AG20443 (cell line): ENCODE measurements around the gene SYT14.
"Not testable (repeated sequence)": the region's sequence is repeated elsewhere in the genome, so short reads cannot be mapped to it uniquely, and the experiment has no call there.

ENCODE experiments used
- DNase-seq: peaks from one replicate; pipeline ENCODE4 v3.0.0; 2012; ENCODE audit warnings: low spot score, mixed read lengths

The SYT14 gene

DNA sequence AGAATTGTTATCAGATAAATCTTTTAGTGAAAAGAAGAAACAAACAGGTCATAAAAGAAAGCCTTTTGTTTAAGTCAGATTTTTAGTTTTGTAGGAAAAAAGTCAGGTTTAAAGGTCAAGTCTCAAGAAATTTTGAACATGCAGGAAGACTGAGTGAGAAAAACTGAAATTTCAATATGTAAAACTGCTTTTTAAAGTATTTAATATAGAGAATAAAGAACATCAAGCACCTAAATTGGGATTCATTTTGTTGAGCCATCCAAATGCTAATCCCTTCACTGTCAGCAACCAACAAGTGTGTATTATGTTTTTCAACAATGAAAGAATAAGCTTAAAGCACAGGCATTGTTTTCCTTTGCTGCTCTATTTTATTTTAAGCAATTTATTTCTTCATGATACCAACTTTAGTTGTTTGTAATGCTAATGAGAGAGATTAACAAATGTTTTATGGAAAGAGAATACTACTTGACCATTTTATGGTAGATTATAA, 179.7 kb downstream of the SYT14 start:
- no peak for DNase-seq

DNA sequence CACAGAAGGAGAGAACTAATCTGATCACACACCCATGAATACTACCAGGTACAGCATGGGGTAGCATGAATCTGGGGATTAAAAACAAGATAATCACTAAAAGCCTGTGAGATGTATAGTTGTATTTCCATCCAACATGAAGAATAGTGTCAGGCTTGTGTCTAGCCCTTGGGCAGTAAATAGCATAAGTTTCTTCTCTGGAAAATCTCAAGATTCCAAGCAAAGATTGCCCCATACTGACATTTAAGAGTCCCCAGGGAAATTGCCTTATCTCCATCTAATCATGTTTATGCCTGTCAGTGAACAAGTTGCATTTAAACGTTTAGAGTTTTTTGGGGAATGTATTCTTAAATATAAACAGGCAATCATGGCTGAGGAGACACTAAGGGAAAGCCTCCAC, 185.4 kb downstream of the SYT14 start:
- DNase-seq, result no peak

DNA sequence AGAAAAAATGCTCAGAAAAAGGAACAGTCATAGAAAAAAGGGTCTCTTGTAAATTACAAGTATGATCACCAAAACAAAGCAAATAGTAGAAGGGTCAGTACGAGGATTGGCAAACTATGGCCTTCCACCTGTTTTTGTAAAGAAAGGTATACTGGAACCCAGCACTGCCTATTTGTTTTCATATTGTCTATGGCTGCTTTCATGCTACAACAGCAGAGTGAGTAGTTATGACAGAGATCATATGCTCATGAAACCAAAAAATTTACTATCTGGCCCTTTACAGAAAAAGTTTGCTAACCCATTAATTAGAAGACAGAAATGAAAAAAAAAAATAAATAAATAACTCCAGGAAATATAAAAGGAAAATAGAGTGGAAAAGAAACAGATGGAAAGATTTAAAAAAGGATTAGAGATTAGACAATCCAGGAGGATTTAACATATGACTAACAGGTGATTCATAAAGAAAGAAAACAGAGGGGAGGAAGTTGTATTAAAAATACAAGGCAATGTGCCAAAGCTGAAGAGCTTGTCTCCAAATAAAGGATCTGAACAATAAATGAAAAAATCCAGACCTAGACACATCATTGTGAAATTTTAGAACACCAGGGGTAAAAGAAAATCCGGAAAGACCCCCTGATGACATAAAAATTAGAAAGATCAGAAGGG, 186.0 kb downstream of the SYT14 start:
- peak; percentile 15 for DNase-seq

DNA sequence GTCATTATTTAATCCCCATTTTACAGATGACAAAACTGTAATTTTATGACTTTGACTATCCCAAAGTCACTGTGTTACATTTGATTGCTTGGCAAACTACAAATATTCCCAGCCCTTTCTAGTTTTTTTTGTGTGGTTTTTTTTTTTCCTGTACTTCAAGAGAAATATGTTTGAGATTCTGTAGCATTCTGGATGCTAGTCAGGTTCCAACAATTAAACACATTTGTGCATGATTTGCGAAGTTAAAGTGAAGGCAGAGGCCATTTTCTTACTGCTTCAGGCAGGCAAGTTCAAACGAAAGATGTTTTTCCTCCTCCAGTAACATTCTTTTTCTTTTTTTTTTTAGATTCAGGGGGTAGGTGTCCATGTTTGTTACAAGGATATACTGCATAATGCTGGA, 186.7 kb downstream of the SYT14 start:
- DNase-seq, result no peak

DNA sequence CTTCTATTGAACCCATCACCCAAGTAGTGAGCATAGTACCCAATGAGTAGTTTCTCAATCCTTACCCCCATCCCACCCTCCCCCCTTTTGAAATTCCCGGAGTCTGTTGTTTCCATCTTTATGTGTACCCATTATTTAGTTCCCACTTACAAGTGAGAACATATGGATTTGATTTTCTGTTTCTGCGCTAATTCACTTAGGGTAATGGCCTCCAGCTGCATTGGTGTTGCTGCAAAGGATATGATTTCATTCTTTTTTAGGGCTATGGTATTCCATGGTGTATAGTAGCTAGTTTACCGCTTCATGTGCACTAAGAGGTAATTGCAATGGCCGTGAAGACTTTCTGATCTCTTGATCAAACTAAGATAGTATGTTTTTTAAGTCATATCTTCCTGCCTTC, 187.1 kb downstream of the SYT14 start:
- no peak for DNase-seq

- no peak for DNase-seq
These were observed 191.1 kb downstream of the SYT14 start for GRCh38 chr1:210129092-210129491.

DNA sequence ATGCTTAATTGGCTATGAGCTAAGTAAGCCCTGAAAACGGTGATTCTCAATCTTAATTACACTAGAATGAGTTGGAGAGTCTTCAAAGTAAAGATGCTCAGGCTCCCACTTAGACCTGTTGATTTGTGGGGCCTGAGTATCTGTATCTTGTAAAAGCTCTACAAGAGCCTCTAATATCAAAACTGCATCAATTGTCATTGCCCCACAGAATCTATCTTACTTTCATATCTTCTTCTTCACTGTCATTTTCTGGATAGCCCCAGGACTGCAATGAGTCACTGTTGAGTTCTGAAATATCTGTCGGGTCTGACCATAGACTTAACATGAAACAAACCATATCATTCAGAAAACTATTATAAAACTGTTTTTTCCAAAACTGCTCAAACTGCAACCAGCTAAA, 191.7 kb downstream of the SYT14 start:
- DNase-seq, result no peak

GRCh38 chr1:210132582-210132981, 194.6 kb downstream of the SYT14 start:
- DNase-seq, result peak; percentile 42

DNA sequence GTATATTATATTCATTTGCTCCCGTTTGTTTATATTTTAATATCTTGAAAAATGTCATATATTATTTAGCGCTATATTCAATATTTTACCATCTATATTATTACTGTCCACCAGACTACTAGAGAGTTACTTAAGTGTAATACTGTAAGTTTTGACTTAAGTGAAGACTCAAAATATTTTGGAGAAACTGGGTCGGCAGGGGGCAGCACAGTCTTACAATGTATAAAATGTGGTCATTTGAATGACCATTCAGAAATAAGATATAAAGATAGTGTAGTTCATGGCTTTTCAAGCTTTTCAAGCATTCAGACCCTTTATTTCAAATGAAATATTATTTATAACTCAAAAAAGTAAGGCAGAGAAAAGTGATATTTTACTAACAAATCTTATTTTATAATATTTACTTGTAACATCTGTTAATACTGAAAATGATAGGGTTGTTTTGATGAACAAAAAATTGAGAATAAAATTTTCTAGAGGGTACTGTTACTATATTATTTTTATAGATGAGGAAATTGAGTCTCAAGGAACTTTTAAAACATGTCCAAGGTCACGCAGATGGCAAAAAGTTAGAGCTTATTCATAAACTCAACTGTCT, 205.5 kb downstream of the SYT14 start:
- peak; percentile 46 for DNase-seq

DNA sequence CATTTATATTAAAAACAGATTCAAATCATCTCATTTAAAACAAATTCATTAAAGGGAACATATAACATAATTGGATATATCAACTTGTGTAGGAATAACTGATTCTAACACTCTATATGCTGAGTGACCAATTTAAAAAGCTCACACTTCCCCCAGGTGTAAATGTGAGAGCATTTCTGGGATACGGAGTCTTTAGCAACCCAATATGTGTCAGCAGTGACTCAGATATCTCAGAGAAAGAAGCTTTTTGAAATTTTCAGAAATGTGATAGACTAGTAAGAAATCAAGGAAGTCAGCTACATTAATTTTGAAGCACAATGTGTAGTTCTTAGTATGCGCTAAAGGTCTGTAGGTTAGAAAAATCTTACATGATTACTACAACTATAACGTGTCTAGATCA, 206.7 kb downstream of the SYT14 start:
- DNase-seq, result no peak

- DNase-seq, result no peak
These were observed 213.1 kb downstream of the SYT14 start for GRCh38 chr1:210151052-210151672.

DNA sequence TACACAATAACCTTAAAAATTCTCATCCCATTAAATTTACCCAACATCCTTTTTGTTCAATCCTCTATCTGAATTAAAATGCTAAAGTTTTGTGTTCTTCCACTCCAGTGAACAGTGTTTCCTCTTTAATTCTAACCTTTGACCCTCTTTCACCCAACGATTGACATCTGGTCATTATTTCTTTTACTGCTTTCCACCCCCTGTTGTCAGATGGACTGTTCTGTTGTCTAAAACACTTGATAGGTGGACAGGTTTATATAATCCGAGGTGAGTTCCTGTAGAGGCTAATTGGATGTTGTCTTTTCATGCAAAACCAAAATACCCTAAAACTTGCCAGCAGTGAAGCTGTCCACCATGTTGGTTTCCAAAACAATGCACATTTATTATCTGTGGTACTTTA, 221.2 kb downstream of the SYT14 start:
- no peak for DNase-seq

DNA sequence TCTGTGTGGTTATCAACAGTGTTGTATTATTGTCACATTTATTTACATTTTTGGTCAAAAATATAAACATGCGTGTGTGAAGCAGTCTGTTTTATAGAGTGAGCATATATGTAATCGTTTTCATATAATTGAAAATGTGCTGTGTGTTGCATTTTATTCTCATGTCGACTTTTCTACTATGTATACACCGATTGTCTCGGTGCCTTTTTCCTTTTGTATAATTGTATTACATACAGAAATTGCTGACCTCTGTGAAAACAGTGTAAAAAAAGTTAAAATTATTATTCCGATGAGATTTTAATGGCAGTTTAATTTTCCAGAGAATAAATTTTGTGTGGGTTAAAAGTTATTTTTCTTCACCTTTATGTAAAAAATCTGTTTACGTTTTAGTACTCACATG, 232.2 kb downstream of the SYT14 start:
- DNase-seq, result no peak

GRCh38 chr1:210174133-210174532, 236.1 kb downstream of the SYT14 start:
- DNase-seq, result no peak

DNA sequence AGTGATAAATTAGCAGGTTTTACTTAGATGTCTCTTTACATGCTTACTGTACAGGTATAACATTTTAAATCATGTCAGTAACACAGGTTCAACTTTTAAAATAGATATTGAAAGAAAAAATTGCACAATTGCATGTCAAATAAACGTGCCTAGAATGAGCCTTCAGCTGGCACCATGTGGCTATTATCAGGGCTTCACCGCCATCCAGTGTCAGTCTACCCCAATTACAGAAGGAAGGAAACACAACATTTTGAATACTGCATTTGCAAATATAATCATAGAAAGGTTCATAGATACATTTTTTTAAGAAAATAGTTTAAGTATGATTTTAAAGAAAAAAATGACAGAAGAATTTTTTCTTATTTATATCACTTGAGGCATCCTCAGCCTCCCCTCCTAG, 247.0 kb downstream of the SYT14 start:
- no peak for DNase-seq

DNA sequence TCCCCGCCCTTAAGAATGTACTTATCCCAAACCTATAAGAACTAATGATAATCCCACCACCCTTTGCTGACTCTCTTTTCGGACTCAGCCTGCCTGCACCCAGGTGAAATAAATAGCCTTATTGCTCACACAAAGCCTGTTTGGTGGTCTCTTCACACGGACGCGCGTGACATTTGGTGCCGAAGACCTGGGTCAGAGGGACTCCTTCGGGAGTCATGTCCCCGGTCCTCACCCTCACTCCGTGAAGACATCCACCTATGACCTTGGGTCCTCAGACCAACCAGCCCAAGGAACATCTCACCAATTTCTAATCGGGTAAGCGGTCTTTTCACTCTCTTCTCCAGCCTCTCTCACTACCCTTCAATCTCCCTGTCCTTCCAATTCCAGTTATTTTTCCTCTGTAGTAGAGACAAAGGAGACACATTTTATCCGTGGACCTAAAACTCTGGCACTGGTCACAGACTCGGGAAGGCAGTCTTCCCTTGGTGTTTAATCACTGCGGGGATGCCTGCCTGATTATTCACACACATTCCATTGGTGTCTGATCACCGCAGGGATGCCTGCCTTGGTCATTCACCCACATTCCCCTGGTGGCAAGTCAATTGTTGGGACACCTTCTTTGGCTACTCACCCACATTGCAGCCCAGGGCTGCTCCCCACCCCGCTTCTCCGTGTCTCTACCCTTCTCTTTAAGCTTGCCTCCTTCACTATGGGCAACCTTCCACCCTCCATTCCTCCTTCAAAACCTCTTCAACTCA, 250.0 kb downstream of the SYT14 start:
- not testable (repeated sequence) for DNase-seq

GRCh38 chr1:210189426-210189825, 251.4 kb downstream of the SYT14 start:
- DNase-seq, result no peak

DNA sequence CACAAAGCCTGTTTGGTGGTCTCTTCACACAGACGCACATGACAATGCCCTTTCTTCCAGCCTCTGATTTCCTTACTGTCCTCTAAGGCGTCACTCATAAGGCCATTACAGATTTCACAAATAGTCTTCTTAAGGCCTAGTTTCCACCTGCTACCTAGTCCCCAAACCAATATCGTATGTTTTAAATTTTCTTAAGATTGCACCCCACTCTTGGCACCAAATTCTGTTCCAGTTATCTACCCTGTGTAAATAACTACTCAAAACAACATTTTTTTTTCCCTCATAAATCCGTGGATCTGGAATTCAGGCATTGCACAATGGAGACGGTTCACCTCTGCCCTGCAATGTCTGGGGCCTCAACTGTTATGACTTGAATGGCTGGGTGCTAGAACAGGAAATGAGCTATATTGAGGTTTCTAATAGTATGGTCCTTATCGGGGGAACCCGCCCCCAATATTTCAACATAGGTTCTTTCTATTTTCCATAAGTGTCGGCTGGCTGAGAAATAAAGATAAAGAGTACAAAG, 257.7 kb downstream of the SYT14 start:
- DNase-seq, result no peak

DNA sequence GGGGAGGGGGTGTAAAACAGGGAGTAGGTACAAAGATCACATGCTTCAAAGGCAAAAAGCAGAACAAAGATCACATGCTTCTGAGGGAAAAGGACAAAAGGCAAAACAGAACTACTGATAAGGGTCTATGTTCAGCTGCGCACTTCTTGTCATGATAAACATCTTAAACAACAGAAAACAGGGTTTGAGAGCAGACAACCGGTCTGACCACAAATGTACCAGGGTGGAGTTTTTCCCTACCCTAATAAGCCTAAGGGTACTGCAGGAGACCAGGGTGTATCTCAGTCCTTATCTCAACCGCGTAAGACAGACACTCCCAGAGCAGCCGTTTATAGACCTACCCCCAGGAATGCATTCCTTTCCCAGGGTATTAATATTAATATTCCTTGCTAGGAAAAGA, 258.2 kb downstream of the SYT14 start:
- not testable (repeated sequence) for DNase-seq

DNA sequence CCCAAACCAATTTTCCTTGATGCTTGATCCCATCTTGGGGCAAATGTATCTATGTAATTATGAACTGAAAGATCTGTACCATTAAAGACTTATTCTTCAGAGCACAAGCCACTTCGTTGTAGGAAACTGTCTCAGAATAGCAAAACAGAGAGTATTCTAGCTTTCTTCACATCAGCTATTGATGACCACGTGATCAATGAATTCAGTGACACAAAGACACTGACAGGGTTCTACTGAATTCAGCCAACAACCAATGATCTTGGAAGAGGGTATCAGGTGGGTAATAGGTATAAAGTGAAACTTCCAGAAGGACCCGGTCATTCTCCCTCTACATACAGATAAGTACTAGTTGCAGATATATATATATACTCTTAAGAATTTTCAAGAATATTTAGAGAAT, 260.8 kb downstream of the SYT14 start:
- no peak for DNase-seq

DNA sequence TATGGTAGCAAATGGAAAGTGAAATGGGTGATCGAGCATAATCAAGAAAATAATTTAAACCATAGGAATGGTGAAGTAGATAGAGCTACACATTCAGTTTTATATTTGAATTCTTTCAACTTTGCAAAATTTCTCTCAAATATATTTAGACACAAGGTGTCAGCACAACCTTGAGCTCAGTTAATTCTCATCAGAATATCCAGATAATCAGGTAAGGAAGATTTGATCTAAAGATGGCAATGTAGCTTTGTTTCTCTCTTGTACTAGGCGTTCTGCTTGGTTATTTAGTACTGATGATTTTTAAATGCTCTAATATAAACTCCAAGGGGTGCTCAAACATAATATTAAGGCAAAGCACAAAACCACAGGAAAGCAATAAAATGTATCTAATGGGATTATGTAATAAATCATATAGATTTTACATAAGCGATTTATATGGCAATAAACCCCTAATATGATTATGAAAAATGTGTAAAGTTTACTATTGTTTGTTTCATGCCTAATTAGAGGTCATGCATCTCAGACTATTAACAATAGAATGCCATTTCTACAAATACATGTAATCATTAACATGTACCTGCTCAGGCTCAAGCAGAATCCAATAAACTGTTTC, 262.2 kb downstream of the SYT14 start:
- no peak for DNase-seq

- no peak for DNase-seq
These were observed 263.7 kb downstream of the SYT14 start for GRCh38 chr1:210201681-210202080.
